Activated CD4-positive, alpha-beta T cell treated with anti-CD3 and anti-CD28 coated beads for 36 hours (primary cell): ENCODE measurements around the gene GRB7. TPM values are rescaled to one million over a fixed set of nuclear protein-coding genes. Genes with fewer than 3 reads are reported as not detected.

Source experiments
- ATAC-seq: fragments of 200-7000 bp; cut with Tn5 transposase; one replicate; pipeline ENCODE4 v1.10.0; 2021; ENCODE audit warnings: mild to moderate bottlenecking, moderate library complexity
- CTCF ChIA-PET: fragments of 350-600 bp; sonication (Branson Sonifier 250); formaldehyde crosslinking; loops from one replicate; lab custom pipeline; 2021; ENCODE audit warnings: antibody characterized with exemption; lab: Charles Lee
- POLR2A ChIA-PET: fragments of 350-600 bp; sonication (Branson Sonifier 250); formaldehyde crosslinking; loops from one replicate; lab custom pipeline; 2021; ENCODE audit warnings: antibody characterized with exemption, inconsistent platforms; lab: Charles Lee
- DNase-seq: peaks from one replicate; pipeline ENCODE4 v3.0.0-alpha.2; 2020
- H3K27ac Mint-ChIP-seq: one replicate; pipeline ENCODE4 v1.8.0; 2021; ENCODE audit warnings: mixed read lengths
- H3K27me3 Mint-ChIP-seq: one replicate; pipeline ENCODE4 v1.8.0; 2021; ENCODE audit warnings: mixed read lengths
- H3K36me3 Mint-ChIP-seq: one replicate; pipeline ENCODE4 v1.8.0; 2021; ENCODE audit warnings: low read depth, mixed read lengths
- H3K4me1 Mint-ChIP-seq: one replicate; pipeline ENCODE4 v1.8.0; 2021; ENCODE audit warnings: mixed read lengths
- H3K4me3 Mint-ChIP-seq: one replicate; pipeline ENCODE4 v1.8.0; 2021; ENCODE audit warnings: mild to moderate bottlenecking, moderate library complexity, mixed read lengths
- H3K9me3 Mint-ChIP-seq: one replicate; pipeline ENCODE4 v1.8.0; 2021; ENCODE audit warnings: low read depth, mixed read lengths
- intact Hi-C, 2 experiments: fragments of 100-400 bp; cut with DNase I in 1 of 2; cut with micrococcal nuclease in 1 of 2; formaldehyde crosslinking; loops; one replicate each; pipeline versions ENCODE4 v1.14.2 to v1.15.1; 2022 to 2024; cut with DNase I, micrococcal nuclease
- microRNA-seq: library from miRNA; unstranded; fragments of <30 nt; microRNA quantifications from one replicate; pipeline ENCODE4 v1.2.0, GENCODE V29; 2021; ENCODE audit warnings: borderline replicate concordance
- total RNA-seq, 2 experiments: library from RNA; stranded (reverse); gene quantifications; one replicate each; pipeline ENCODE4 v1.2.3, GENCODE V29; 2021

The GRB7 gene
- total RNA-seq, 2 experiments from 2014 or later, result 2.0 to 3.3 TPM

DNA sequence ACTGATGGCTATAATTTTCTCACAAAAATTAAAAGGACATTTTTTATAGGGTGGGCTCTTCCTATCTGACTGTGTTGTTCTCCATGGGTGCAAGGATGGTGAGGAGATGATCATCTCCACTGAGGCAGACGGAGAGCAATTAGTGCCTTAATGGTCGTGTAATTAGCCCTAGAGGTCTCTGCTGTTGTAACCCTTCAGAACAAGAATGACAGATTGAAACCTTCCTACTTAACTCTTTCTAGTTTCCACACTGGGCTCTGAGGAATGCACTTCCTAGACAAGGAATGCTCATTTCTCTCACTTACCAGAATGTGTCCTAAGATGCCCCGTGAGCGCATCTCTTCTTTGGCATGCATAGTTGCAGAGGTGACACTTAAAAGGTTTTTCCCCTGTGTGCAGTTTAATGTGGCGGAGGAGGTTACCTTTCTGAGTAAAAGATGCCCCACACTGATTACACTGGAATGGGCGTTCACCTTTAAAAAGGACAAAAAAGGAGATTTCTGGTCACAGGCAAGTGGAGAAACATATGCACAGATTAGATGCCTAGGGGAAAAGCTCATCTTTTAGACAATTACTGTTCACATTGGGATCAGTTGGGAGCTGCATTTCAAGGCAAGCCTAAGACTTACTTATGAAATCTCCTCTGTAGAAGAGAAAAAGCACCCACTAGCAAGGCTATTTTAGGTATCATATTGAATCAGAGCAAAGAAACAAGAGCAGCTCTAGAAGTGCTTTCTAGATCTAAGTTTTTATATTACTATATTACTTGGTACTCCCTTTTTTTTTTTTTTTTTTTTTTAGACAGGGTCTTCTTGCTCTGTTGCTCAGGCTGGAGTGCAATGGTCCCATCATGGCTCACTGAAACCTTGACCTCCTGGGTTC lies 53.6 kb downstream of the GRB7 start:
- H3K9me3 Mint-ChIP-seq, result no peaks in the 10 kb centered on the region
- no peak overlapping the region for H3K4me3 Mint-ChIP-seq
- peak; percentile 89 for ATAC-seq
- H3K4me1 Mint-ChIP-seq, result peaks cover 69% of the 10 kb centered on the region
- intact Hi-C loops, result loop anchor here (1.0 to 5.0 kb wide), 7 partner anchors 13 to 305 kb away; partner anchors contain the start of gene IKZF3 (in 1 of the 2)
- CTCF ChIA-PET, result interaction anchor here (0.6 to 1.4 kb wide), 6 partner anchors 14 to 168 kb away, joined by 3 to 10 read pairs (median 4); no protein-coding TSS in a partner anchor
- H3K27ac Mint-ChIP-seq, result peak overlapping the region; percentile 83
- no peaks in the 10 kb centered on the region for H3K27me3 Mint-ChIP-seq
- peak; percentile 77 for DNase-seq
- POLR2A ChIA-PET, result interaction anchor here (0.6 to 2.4 kb wide), 8 partner anchors 14 to 363 kb away, joined by 3 to 17 read pairs (median 4); no protein-coding TSS in a partner anchor
- H3K36me3 Mint-ChIP-seq, result peaks cover 55% of the 10 kb centered on the region

DNA sequence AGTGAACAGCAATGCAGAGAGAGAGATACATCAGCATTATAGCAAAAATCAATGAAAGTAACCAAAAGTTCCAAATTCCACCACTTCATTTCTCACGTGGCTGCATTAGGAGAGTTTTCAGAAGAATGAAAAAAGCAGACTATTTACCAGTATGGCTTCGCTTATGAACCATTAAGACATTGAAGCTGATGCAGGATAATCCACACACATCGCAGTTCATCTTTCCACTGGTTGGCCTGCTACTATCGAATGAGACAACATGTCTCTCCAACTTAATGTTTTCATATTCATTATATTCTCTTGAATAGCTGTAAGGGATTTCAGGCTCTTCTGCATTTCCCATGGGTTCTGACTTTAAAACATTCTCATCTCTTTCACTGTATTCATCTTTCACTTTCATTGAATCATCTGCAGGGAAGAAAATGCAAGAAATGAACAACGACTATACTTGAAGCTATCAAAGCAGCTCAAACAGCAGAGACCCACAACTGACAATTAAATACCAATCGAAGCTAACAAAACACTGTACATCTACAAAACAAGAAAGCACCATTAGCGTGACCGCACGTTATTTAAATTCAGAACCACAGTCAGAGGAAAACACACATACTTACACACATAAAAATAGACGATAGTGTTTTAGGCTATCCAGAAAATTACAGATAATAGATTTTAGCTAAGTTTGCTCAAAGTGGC lies 54.9 kb downstream of the GRB7 start:
- H3K27ac Mint-ChIP-seq, result peak overlapping the region; percentile 84
- peaks cover 48% of the 10 kb centered on the region for H3K36me3 Mint-ChIP-seq
- ChIA-PET POLR2A (interaction anchor here (0.6 to 2.4 kb wide), 8 partner anchors 11 to 62 kb away, joined by 3 to 17 read pairs (median 3); partner anchors contain the start of gene MIEN1), CTCF (interaction anchor here (0.5 to 1.8 kb wide), 17 partner anchors 9 to 341 kb away, joined by 3 to 7 read pairs (median 5); partner anchors contain the start of genes IKZF3 and MED1)
- no peaks in the 10 kb centered on the region for H3K9me3 Mint-ChIP-seq
- intact Hi-C loops, result loop anchor here in 1 of 2 experiments (1.0 to 5.0 kb wide), 3 partner anchors 26 to 75 kb away; no protein-coding TSS in a partner anchor
- H3K4me3 Mint-ChIP-seq, result peak overlapping the region; percentile 20
- peaks cover 65% of the 10 kb centered on the region for H3K4me1 Mint-ChIP-seq
- ATAC-seq (peak; percentile 47), DNase-seq (no peak)
- H3K27me3 Mint-ChIP-seq, result no peaks in the 10 kb centered on the region

DNA sequence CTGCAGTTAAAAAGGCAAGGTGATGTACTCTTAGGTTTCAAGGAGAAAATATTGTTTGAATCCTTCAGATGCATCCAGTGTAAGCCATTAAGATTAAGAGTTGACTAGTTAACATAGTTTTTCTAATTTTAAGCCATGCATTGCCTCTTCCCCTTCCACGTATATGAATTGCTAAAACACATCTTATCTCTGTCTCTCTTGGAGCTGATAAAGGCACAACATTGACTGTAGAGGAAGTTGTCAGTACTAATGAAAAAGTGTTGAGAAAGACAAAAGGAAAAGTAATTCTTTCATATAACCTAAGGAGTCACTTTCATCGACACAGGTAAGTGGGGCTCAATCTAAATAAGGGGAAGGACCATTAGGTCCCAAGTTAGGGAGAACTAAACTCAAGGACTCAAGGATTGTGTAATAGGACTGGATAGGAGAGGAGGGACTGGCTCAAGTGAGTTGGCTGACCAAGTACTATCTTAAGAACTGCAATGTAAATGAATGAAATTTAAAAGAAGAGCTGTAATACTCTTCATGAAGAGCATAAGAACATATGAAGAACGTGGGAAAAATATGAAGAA lies 55.6 kb downstream of the GRB7 start:
- Mint-ChIP-seq H3K9me3 (no peaks in the 10 kb centered on the region), H3K36me3 (peaks cover 45% of the 10 kb centered on the region), H3K27me3 (no peaks in the 10 kb centered on the region), H3K27ac (peak overlapping the region; percentile 84), H3K4me1 (peaks cover 67% of the 10 kb centered on the region), H3K4me3 (peak overlapping the region; percentile 22)
- no peak for ATAC-seq
- intact Hi-C loops, result loop anchor here in 1 of 2 experiments (2.0 to 5.0 kb wide), 2 partner anchors 25 to 36 kb away; no protein-coding TSS in a partner anchor
- ChIA-PET POLR2A (interaction anchor here (0.6 to 2.4 kb wide), 8 partner anchors 11 to 63 kb away, joined by 3 to 17 read pairs (median 3); partner anchors contain the start of gene MIEN1), CTCF (interaction anchor here (0.8 to 1.8 kb wide), 14 partner anchors 8 to 172 kb away, joined by 3 to 7 read pairs (median 5); partner anchors contain the start of gene IKZF3)
- no peak for DNase-seq

DNA sequence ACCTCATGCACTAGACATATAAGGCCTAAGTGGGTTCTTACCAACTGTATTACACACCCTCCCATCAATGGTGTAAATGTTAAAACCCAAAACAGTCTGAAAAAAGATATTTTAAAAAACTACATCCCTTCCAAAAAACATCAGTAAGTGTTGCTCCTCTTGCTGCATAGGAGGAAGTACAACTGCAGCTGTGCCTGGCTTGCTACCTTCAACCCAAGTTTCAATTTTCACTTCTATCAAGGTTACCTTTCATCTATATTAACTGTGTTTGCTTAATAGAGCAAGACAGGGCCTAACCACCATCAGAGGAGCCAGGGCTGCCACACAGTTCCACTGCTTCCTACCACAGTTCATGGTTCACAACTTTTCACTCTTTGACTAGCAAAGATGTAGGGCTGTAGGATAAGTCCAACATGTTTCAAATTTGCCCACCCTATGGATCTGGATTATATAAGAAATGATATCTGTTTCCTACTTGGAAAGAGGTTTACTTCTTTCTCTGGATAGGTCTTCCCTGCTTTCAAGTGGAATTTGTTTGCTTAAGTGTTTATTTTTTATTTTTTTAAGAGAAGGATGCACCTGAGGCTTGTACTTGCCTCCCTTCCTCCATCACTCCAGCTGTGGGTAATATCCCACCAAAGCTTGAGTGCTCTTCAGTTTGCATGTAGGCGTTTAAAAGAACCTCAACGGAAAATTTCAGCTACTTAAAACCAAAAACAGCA lies 56.7 kb downstream of the GRB7 start:
- Mint-ChIP-seq H3K9me3 (no peaks in the 10 kb centered on the region), H3K27me3 (no peaks in the 10 kb centered on the region), H3K4me1 (peaks cover 76% of the 10 kb centered on the region), H3K4me3 (no peak overlapping the region), H3K36me3 (peaks cover 39% of the 10 kb centered on the region), H3K27ac (peak overlapping the region; percentile 82)
- CTCF ChIA-PET, result interaction anchor here (0.7 to 1.7 kb wide), 3 partner anchors 18 to 70 kb away, joined by 3 to 4 read pairs (median 4); partner anchors contain the start of gene IKZF3
- ATAC-seq (peak; percentile 14), DNase-seq (peak; percentile 33)
- intact Hi-C loops, result loop anchor here in 1 of 2 experiments (5.0 kb wide), 1 partner anchor 37 kb away; no protein-coding TSS in a partner anchor
- POLR2A ChIA-PET, result no interaction called here

Small RNAs within 50 kb of the gene (microRNA-seq; reads per million reads assigned to microRNA genes)
- not detected for gene MIR4728

Other genes with a start within 250 kb of the GRB7 start
- gene NEUROD2, start 130.0 kb upstream of the GRB7 start, total RNA-seq, result not detected
- under 1 TPM in 1 of 2 experiments, not detected in 1; 0.18 TPM for gene PPP1R1B, start 111.0 kb upstream of the GRB7 start, total RNA-seq
- gene STARD3, start 100.8 kb upstream of the GRB7 start, total RNA-seq, result 10 to 100 TPM; 46.8 to 77.9 TPM
- under 1 TPM; 0.82 to 0.95 TPM for gene TCAP, start 72.6 kb upstream of the GRB7 start, total RNA-seq
- gene PNMT, start 69.5 kb upstream of the GRB7 start, total RNA-seq, result not detected
- 10 to 100 TPM in 1 of 2 experiments, 1 to 10 TPM in 1; 8.6 to 11.9 TPM for gene PGAP3, start 49.9 kb upstream of the GRB7 start, total RNA-seq
- 1 to 10 TPM; 5.8 to 6.0 TPM for gene ERBB2, start 37.9 kb upstream of the GRB7 start, total RNA-seq
- gene MIEN1, start 7.4 kb upstream of the GRB7 start, total RNA-seq, result 10 to 100 TPM; 32.5 to 39.4 TPM
- 10 to 100 TPM; 37.6 to 50.4 TPM for gene IKZF3, start 126.4 kb downstream of the GRB7 start, total RNA-seq
- gene ZPBP2, start 130.3 kb downstream of the GRB7 start, total RNA-seq, result under 1 TPM; 0.19 to 0.34 TPM
- 10 to 100 TPM; 17.7 to 18.5 TPM for gene GSDMB, start 180.7 kb downstream of the GRB7 start, total RNA-seq
- gene ORMDL3, start 189.7 kb downstream of the GRB7 start, total RNA-seq, result 10 to 100 TPM; 46.8 to 64.9 TPM
- not detected for gene LRRC3C, start 189.8 kb downstream of the GRB7 start, total RNA-seq
- gene GSDMA, start 225.1 kb downstream of the GRB7 start, total RNA-seq, result 1 to 10 TPM in 1 of 2 experiments, under 1 TPM in 1; 0.98 to 1.1 TPM
- gene PSMD3, start 242.9 kb downstream of the GRB7 start, total RNA-seq, result 100 to 1,000 TPM; 141 to 146 TPM